Left renal pelvis (tissue), 4 donors: ENCODE data around the gene KLHL3. TPM values are rescaled to one million over a fixed set of nuclear protein-coding genes. Genes with fewer than 3 reads are reported as not detected.

ENCODE experiments used
- DNase-seq, 4 donors: peaks; one replicate each; pipeline ENCODE4 v3.0.0-alpha.2; 2013; ENCODE audit warnings: low read depth in 4 of 4, low spot score in 3 of 4
- polyA plus RNA-seq, 4 donors: library from polyadenylated mRNA; unstranded; fragments of 120-200 nt; gene quantifications; one replicate each; pipeline ENCODE4 v1.2.1, GENCODE V29; 2013; ENCODE audit not compliant: insufficient read length in 4 of 4

KLHL3 gene
- polyA plus RNA-seq, 4 donors: 9.0 to 24.0 (median 15.6) TPM

- DNase-seq: no peak
Observed at GRCh38 chr5:137712139-137712667, 23.7 kb downstream of the KLHL3 start.

GRCh38 chr5:137710086-137710485 is 25.8 kb downstream of the KLHL3 start:
- DNase-seq: no peak

GRCh38 chr5:137708796-137709559 is 26.9 kb downstream of the KLHL3 start:
- DNase-seq: no peak

- DNase-seq: no peak
Observed at GRCh38 chr5:137708062-137708461, 27.8 kb downstream of the KLHL3 start.

- no peak for DNase-seq
Observed at GRCh38 chr5:137706841-137707240, 29.0 kb downstream of the KLHL3 start.

GRCh38 chr5:137705106-137705505 is 30.8 kb downstream of the KLHL3 start:
- DNase-seq: no peak

GRCh38 chr5:137703565-137703964 is 32.3 kb downstream of the KLHL3 start:
- no peak for DNase-seq

GRCh38 chr5:137700282-137700680 is 35.6 kb downstream of the KLHL3 start:
- DNase-seq: no peak

GRCh38 chr5:137699336-137700281 is 36.3 kb downstream of the KLHL3 start:
- DNase-seq: no peak

GRCh38 chr5:137696481-137696880 is 39.4 kb downstream of the KLHL3 start:
- no peak for DNase-seq

- no peak for DNase-seq
Observed at GRCh38 chr5:137695651-137696428, 40.0 kb downstream of the KLHL3 start.

- DNase-seq: no peak
Observed at GRCh38 chr5:137693951-137694721, 41.8 kb downstream of the KLHL3 start.

- no peak for DNase-seq
Observed at GRCh38 chr5:137693307-137693950, 42.5 kb downstream of the KLHL3 start.

GRCh38 chr5:137689306-137689705 is 46.6 kb downstream of the KLHL3 start:
- no peak for DNase-seq

GRCh38 chr5:137688210-137688840 is 47.6 kb downstream of the KLHL3 start:
- DNase-seq: no peak

GRCh38 chr5:137684761-137685160 is 51.1 kb downstream of the KLHL3 start:
- DNase-seq: no peak

GRCh38 chr5:137681191-137681590 is 54.7 kb downstream of the KLHL3 start:
- DNase-seq: no peak

GRCh38 chr5:137679910-137680309 is 56.0 kb downstream of the KLHL3 start:
- DNase-seq: no peak

GRCh38 chr5:137679195-137679594 is 56.7 kb downstream of the KLHL3 start:
- no peak for DNase-seq
